Endothelial cell of umbilical vein (primary cell): Measurements from ENCODE around the gene LPAR1. TPM values are rescaled to one million over a fixed set of nuclear protein-coding genes. Genes with fewer than 3 reads are reported as not detected.

Experiments used
- BruUV-seq: library from RNA; stranded (reverse); fragments of 400-500 nt; replicated peaks from 2 replicates; lab custom pipeline; 2021; lab: Mats Ljungman, UMichigan
- CTCF ChIA-PET: fragments of 300-600, 350-600 bp; sonication (Branson Sonifier 250); formaldehyde crosslinking; loops from one replicate; lab custom pipeline; 2021; ENCODE audit warnings: antibody characterized with exemption, inconsistent platforms; lab: Charles Lee
- POLR2A ChIA-PET: fragments of 300-600, 350-600 bp; sonication (Branson Sonifier 250); formaldehyde crosslinking; loops from one replicate; lab custom pipeline; 2021; ENCODE audit warnings: antibody characterized with exemption, inconsistent platforms; lab: Charles Lee
- DNase-seq: peaks from one replicate; pipeline ENCODE4 v3.0.0-alpha.2; 2011; ENCODE audit warnings: low read depth, low spot score
- FAIRE-seq: peaks from 2 replicates; lab custom pipeline; 2011; peaks lifted over from hg19 to GRCh38; lab: Jason Lieb, UNC
- H2AFZ ChIP-seq: 2 replicates; pipeline ENCODE4 v1.6.0; 2012; ENCODE audit warnings: low read depth, low read length, control low read depth, inconsistent platforms
- H3K27ac ChIP-seq: 2 replicates; pipeline ENCODE4 v1.5.1; 2011; ENCODE audit warnings: low read depth, mild to moderate bottlenecking, control low read depth, low read length, moderate library complexity; ENCODE audit not compliant: insufficient read depth
- H3K27me3 ChIP-seq, 2 experiments: 2 replicates each; pipeline versions ENCODE4 v1.6.0 to v1.6.1; 2011; ENCODE audit warnings: low read length in 2 of 2, mixed read lengths in 1 of 2; ENCODE audit not compliant: control insufficient read depth in 2 of 2, insufficient read depth in 2 of 2
- H3K36me3 ChIP-seq, 2 experiments: 2 replicates in 1 of 2; 3 replicates in 1 of 2; pipeline ENCODE4 v1.5.1; 2011; ENCODE audit warnings: low read length in 2 of 2, mild to moderate bottlenecking in 1 of 2, moderate library complexity in 1 of 2; ENCODE audit not compliant: control insufficient read depth in 2 of 2, insufficient read depth in 2 of 2; ENCODE audit errors: extremely low read depth in 1 of 2
- H3K4me1 ChIP-seq: 3 replicates; pipeline ENCODE4 v1.5.1; 2011; ENCODE audit warnings: mild to moderate bottlenecking, low read length; ENCODE audit not compliant: control insufficient read depth, insufficient read depth; ENCODE audit errors: extremely low read depth
- H3K4me2 ChIP-seq: 2 replicates; pipeline ENCODE4 v1.6.1; 2011; ENCODE audit warnings: low read length, control low read depth, mixed read lengths; ENCODE audit not compliant: insufficient read depth
- H3K4me3 ChIP-seq, 3 experiments: fragments of 200-600 bp in 1 of 3; sonication (generic), shearing (Covaris generic) in 1 of 3; replicated peaks in 1 of 3; 2 replicates each; pipeline ENCODE4 v1.5.1; 2011 to 2016; ENCODE audit warnings: control low read depth in 3 of 3, low read length in 3 of 3, mild to moderate bottlenecking in 2 of 3, inconsistent platforms in 1 of 3, low read depth in 1 of 3, moderate library complexity in 1 of 3; ENCODE audit not compliant: insufficient read depth in 1 of 3
- H3K79me2 ChIP-seq: 2 replicates; pipeline ENCODE4 v1.6.0; 2012; ENCODE audit warnings: low read length, inconsistent platforms; ENCODE audit not compliant: control insufficient read depth, insufficient read depth
- H3K9ac ChIP-seq: replicated peaks from 2 replicates; pipeline ENCODE3; 2011; ENCODE audit warnings: low read length, control low read depth; ENCODE audit not compliant: insufficient read depth; ENCODE audit errors: extremely low read depth
- H3K9me1 ChIP-seq: replicated peaks from 3 replicates; pipeline ENCODE4 v1.6.0; 2011; ENCODE audit warnings: mild to moderate bottlenecking, low read length; ENCODE audit not compliant: control insufficient read depth, insufficient read depth; ENCODE audit errors: extremely low read depth
- H3K9me3 ChIP-seq: replicated peaks from 2 replicates; pipeline ENCODE4 v1.5.1; 2012; ENCODE audit warnings: low read length, inconsistent platforms; ENCODE audit not compliant: control insufficient read depth, insufficient read depth
- H4K20me1 ChIP-seq: replicated peaks from 2 replicates; pipeline ENCODE3; 2011; ENCODE audit warnings: mild to moderate bottlenecking, low read length; ENCODE audit not compliant: control insufficient read depth, insufficient read depth; ENCODE audit errors: extremely low read depth
- CTCF ChIP-seq, 2 donors: IDR thresholded peaks; 1 replicate in 1 of 2; 2 replicates in 1 of 2; pipeline ENCODE4 v1.5.1; 2011; ENCODE audit warnings: low read length in 2 of 2, mild to moderate bottlenecking in 2 of 2, moderate library complexity in 2 of 2, control low read depth in 1 of 2, inconsistent platforms in 1 of 2, low read depth in 1 of 2; ENCODE audit not compliant: insufficient read depth in 1 of 2; ENCODE audit errors: extremely low read depth in 1 of 2
- EZH2 ChIP-seq: IDR thresholded peaks from 2 replicates; pipeline ENCODE4 v1.6.1; 2012; ENCODE audit warnings: borderline replicate concordance, low read depth, mild to moderate bottlenecking, moderate library complexity, low read length, inconsistent platforms; ENCODE audit not compliant: severe bottlenecking
- FOS ChIP-seq: IDR thresholded peaks from 2 replicates; pipeline ENCODE4 v1.6.1; 2011; ENCODE audit warnings: mild to moderate bottlenecking, low read length, moderate library complexity, borderline replicate concordance; ENCODE audit not compliant: insufficient read depth
- GATA2 ChIP-seq: IDR thresholded peaks from 2 replicates; pipeline ENCODE4 v1.7.0; 2011; ENCODE audit warnings: low read depth, mild to moderate bottlenecking, moderate library complexity, mixed read lengths, low read length; ENCODE audit not compliant: insufficient read length, insufficient read depth
- JUN ChIP-seq: IDR thresholded peaks from 2 replicates; pipeline ENCODE4 v1.6.1; 2011; ENCODE audit warnings: borderline replicate concordance, low read depth; ENCODE audit not compliant: insufficient read length, insufficient read depth
- MYC ChIP-seq: IDR thresholded peaks from one replicate; pipeline ENCODE4 v1.6.1; 2011; ENCODE audit warnings: mild to moderate bottlenecking, low read depth, low read length
- POLR2A ChIP-seq: IDR thresholded peaks from 2 replicates; pipeline ENCODE4 v1.6.1; 2012; ENCODE audit warnings: low read depth, mild to moderate bottlenecking, control low read depth, low read length
- POLR2AphosphoS5 ChIP-seq: IDR thresholded peaks from 2 replicates; pipeline ENCODE4 v1.6.1; 2012; ENCODE audit warnings: low read depth, mild to moderate bottlenecking, control low read depth, low read length, moderate library complexity; ENCODE audit not compliant: insufficient read depth
- dilution Hi-C: fragments of 300-500 bp; cut with MboI; formaldehyde crosslinking; loops from one replicate; pipeline ENCODE4 v1.15.0; 2019; ENCODE audit warnings: low sequenced_read_pairs; ENCODE audit not compliant: extremely low pct_ligation_motif_present
- intact Hi-C: fragments of 100-400 bp; cut with micrococcal nuclease; formaldehyde crosslinking; loops from one replicate; pipeline ENCODE4 v1.10.0; 2022
- polyA plus RNA-seq, 4 experiments: library from polyadenylated mRNA; depleted of rRNA in 3 of 4; stranded (reverse) in 3 of 4; unstranded in 1 of 4; fragments of >200 nt; gene quantifications; 2 replicates each; pipeline versions ENCODE4 v1.2.1 to v1.2.3, GENCODE V29; 2011 to 2012; ENCODE audit warnings: missing spikeins in 1 of 4
- total RNA-seq: library from RNA; stranded (reverse); gene quantifications from 2 replicates; pipeline ENCODE4 v1.2.3, GENCODE V29; 2021
- TF ChIP-seq, protein P1 (sequence below): IDR thresholded peaks from 2 replicates; pipeline ENCODE4 v1.6.1; 2011; ENCODE audit not compliant: insufficient read depth, insufficient read length

LPAR1 gene
- total and polyA plus RNA-seq, 2 donors (not counting 3 experiments of a cell fraction or from before 2014, with no cell fraction given), result 0.88 to 3.0 TPM

DNA sequence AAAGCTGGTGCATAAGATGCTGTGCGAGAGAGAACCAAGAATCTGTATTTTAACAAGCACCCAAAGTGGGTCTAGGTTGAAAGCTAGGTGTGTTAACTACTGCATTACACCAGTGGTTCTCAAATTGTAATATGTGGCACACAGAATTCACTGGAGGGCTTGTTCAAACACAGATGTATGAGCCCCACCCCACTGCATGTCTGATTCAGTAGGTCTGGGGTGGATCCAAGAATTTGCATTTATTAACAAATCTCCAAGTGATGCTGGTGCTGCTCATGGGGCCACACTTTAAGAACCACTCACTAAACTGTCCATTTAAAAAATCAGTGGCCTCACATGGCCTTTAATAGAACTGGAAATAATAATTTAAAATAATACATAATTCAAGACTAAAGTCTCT lies 40.4 kb downstream of the LPAR1 start:
- no peak overlapping the region for H3K27ac ChIP-seq
- H3K4me2 ChIP-seq, result no peak overlapping the region
- no peak overlapping the region for H3K4me3 ChIP-seq
- no peaks in the 10 kb centered on the region for H3K27me3 ChIP-seq
- H3K36me3 ChIP-seq, result no peaks in the 10 kb centered on the region
- no peak overlapping the region for H2AFZ ChIP-seq
- ChIA-PET POLR2A (no interaction called here), CTCF (no interaction called here)
- no peaks in the 10 kb centered on the region for H3K9me3 ChIP-seq
- H3K9ac ChIP-seq, result no peak overlapping the region
- intact Hi-C loops (no loop called here), dilution Hi-C loops (no loop called here)
- no peaks in the 10 kb centered on the region for H3K4me1 ChIP-seq
- no peaks in the 10 kb centered on the region for H3K79me2 ChIP-seq
- H3K9me1 ChIP-seq, result no peaks in the 10 kb centered on the region
- TF ChIP-seq EZH2 (no peak), FOS (no peak), GATA2 (no peak), POLR2AphosphoS5 (no peak), JUN (no peak), POLR2A (no peak), CTCF (IDR thresholded peaks at IDR 0.05; ENCODE audit: extremely low read depth in 1 of 2, insufficient read depth in 1 of 2, low read depth in 1 of 2, low read length in 2 of 2) (no peak), MYC (no peak)
- TF ChIP-seq, protein P1, sequence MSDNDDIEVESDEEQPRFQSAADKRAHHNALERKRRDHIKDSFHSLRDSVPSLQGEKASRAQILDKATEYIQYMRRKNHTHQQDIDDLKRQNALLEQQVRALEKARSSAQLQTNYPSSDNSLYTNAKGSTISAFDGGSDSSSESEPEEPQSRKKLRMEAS, result no peak
- BruUV-seq, result no TSS peak
- DNase-seq (no peak), FAIRE-seq (no peak)
- H4K20me1 ChIP-seq, result no peaks in the 10 kb centered on the region
